HG02798 (cell line): ENCODE measurements around the gene TRIM52.

Source experiments
- ATAC-seq: cut with Tn5 transposase; IDR thresholded peaks from one replicate; pipeline ENCODE4 v1.9.1; 2021; ENCODE audit warnings: mild to moderate bottlenecking; ENCODE audit not compliant: unreplicated experiment, poor library complexity

TRIM52 gene

DNA sequence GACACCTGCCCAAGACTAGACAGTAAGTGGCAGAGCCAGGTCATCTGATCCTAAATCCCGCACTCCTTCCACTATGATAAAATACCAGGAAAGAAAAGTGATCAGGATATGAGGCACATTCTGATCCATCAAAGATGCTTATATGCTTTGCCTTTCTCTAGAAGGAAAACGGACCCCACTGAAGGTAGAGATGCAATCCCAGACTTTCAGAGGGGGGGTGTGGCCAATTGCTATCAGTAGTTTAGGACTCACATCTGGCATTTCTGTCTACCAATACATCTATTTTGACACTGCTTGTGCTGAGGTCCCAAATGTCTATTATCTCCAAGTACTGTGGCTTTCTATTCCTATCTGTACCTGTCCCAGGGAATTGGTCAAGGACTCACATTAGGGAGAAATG lies 1.7 kb downstream of the TRIM52 start:
- ATAC-seq: no peak

DNA sequence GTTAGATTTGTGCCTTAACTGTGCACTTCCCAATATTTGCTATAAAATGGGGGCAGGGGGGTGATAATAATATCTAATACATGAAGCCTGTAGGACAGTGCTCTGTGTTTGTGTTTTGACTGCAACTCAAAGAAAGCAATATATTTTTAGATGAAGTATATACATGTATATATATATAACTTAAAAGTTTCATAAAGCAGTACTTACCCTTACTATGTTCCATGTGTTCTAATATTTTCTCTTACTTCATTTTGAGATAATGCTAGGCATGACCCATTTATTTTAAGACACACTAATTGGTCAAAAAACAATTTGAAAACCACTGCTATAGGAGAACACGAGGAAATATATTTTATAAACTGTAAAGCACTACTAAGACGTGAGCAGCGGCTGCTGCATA lies 2.4 kb downstream of the TRIM52 start:
- ATAC-seq: no peak

DNA sequence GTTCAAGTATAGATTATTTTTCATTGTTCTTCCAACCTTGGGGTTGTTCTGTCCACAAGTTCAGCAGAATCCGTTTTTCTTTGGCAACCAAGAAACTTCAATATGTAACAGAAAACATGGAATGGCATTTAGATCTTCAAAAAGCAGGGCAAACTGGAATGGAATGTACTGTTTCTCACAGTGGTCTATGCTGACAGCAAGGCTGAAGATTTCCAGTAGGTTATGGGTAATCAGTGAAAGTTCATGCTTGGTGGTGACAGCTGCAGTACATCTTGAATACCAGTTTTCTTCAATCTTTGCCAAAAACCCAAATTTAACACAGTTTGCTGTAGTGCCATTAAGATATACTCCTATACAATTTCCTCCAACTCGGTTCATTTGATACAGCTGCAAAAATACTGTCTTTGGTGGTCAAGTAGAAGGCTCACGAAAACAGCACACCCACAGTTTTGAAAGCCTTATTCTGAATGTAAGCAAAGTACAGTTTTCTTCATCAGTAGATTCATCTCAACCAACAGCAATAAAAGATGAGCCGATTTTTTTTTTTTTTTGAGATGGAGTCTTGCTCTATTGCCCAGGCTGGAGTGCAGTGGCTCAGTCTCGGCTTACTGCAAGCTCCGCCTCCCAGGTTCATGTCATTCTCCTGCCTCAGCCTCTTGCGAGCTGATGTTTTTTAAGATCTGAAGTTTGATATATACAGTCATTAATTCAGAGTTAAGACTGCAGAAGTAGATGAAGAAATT lies 4.9 kb downstream of the TRIM52 start:
- ATAC-seq: no peak

DNA sequence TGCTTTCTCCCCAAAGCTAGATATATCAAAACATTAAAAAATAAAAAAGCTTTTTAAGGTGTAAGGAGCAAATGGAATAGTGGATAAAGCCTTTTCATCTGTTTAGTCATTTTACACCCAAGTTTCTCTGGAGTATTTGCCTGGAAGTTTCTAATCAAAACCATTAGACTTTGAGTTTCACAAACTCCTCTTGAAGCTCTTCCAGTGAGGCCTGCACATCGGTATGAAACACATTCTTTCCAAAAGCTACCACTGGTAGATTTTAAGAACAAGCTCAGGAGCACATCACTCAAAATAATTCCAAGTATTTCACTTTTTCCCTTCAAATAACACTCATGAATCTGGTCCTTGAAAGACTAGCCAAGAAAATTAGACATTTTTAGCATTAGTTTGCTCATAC lies 5.7 kb downstream of the TRIM52 start:
- no peak for ATAC-seq

DNA sequence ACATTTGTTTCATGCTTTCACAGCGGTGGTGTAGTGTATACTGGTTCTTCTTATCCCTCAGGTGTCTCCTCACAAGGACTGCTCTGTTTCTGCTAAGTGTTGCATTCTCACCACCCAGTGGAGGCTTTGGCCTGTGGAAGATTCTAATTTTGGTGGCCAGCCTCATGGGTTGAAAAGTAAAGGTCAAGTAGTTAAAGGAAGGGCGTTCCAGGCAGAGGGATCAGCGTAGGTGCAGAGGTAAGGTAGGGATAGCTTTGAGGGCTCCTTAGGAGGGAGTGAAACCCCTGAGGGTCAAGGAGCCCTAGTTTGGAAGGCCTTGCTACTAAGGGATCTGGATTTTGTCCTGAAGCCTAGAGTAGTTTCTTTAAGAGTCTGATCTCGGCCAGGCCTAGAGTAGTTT lies 12.7 kb downstream of the TRIM52 start:
- ATAC-seq: no peak

DNA sequence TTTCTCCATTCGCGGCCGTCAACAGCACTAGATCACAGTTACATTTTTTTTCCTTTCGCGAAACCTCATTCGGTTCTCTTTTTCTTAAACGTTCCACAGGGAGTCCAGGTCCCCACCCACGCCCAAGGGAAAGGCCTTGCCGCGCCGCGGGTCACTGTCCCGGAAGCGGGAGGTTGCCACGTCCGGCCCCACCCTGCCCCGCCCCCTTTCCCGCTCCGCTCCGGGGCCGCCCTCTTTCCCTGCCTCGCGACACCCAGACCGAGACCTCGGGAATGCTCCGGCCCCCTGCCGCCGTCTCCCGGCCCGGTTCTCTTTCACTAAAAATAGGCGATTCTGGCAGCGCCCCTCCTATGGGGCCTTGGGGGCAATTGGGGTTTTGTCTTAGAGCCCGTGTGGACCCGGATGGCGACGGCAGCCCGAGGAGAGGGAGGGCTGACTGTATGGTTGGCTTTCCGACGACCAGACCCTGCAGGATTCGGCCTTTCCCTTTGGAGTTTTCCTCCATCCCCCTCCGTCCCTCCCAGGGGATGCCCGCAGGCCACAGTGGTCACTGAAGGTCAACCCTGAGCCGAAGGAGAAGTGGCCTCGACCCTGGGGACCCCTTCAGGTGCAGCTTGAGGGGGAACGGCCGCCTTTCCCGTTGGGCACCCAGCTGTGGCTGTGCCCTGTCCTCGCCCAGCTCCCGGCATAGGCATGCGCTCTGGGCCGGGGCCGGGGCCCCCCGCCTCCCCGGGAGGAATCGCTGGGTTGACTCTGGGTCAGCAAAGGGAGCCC lies 14.5 kb downstream of the TRIM52 start:
- ATAC-seq: peak; percentile 53

DNA sequence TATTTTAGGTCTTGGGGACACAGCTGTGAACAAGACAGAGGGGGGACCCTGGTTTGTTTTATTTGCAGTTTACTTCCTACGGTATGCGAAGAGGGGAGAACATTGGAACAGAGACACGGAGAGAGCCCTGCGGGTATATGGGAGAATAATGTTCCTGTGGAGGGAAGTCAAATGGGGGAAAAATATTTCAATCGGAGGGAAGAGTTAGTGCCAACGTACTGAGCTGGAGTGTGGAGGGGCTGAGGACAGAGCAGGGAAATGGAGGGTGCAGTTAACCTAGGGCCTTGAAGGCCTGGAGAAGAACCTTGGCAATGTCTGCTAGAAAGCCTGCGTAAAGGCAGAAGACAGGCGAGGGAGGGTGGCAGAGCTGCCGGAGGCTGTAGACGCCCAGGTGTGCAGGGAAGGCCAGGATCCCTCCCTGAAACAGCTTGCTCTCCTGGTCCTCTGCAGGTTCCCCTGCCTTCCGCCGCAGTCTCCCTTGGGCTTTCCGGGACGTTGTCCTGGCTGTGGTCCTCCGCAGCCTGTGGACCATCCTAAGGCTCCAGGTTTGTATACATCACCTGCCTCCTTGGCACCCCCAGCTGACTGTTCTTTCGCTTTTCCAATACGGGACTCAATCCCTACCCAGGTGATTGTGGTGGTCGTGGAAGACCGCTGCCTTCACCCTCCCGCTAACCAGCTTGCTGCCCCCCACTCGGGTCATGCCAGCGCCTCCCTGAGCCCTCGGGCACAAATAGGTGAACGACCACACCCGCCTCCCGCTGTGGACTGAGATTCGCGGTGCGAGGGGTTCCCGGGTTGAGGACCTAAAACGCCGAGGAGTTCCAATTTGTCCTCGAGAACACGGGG lies 15.3 kb downstream of the TRIM52 start:
- ATAC-seq: peak; percentile 5

DNA sequence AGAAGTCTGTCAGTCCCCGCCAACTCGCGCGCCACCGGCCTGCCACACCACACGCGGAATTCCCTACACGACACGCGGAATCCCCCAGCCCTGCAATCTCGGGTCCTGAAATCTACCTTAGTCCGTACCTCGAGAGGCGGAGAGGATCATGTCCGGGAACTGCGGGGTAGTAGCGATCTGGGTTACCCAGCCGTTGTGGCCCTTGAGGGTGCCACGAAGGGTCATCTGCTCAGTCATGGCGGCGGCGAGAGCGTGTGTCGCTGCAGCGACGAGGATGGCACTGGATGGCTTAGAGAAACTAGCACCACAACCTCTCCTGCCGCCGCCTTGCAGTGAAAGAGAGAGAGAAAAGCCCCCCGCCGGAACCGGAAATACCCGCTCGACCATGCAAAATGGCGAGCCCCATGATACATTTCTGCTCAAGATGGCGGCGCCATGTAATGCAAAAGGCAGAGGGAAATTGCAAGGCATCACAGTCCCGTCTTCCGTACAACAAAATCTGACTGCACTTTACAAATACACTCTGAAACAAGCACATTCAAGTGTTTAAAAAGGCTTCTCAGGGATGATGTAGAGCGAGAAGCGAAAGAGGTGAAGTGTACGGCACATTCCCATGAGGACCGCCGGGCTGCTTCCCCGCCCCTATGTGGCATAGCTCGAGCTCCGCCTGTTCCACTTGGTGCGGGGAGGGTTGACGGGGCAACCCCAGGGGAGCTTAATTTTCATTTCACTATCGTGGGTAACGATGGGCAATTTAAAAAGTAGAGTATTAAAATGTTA lies 17.2 kb downstream of the TRIM52 start, which contains the start of gene RACK1:
Gene RACK1 (minus strand): TSS at position 343 of the 780 bp plus-strand sequence. CDS start 106 bp downstream, at position 237.
- ATAC-seq: peak; percentile 69

DNA sequence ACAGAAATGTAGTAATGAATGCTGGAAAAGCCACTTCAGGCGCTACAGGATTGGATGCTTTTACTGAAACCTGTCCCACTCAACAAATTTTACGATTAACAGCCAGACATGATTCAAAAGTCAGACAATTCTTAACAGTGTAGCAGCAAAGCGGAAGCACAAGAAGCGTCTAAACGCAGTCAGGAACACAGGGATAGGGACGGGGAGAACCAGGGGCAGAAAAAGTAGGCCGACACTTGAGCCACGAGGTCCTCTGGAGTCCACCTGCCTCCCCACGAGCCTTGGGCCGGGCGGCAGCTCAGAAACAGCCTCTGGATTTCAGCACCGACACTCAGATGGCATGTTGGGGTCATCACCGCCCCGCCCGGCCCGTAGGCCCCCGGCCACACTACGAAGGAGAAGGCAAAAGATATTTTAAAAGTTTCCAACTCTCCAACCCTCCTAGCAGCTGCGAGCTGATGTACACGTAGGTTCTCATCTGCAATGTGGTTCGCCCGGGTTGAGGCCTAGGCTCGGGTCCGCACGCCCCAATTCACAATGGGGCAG lies 17.9 kb downstream of the TRIM52 start:
- no peak for ATAC-seq

DNA sequence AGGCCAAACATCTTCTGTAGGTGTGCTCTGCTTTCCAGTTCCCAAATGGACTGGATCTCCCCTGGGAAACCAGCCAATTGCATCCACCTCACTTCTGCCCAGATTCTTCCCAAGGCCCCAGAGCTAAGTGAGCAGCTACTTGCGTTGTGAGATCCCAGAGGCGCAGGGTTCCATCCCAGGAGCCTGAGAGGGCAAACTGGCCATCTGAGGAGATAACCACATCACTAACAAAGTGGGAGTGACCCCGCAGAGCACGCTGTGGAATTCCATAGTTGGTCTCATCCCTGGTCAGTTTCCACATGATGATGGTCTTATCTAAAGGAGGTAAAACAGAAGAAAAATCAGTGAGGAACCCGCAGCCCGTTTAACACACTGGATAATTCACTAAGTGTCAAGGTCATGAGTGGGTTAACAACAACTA lies 18.9 kb downstream of the TRIM52 start:
- no peak for ATAC-seq

DNA sequence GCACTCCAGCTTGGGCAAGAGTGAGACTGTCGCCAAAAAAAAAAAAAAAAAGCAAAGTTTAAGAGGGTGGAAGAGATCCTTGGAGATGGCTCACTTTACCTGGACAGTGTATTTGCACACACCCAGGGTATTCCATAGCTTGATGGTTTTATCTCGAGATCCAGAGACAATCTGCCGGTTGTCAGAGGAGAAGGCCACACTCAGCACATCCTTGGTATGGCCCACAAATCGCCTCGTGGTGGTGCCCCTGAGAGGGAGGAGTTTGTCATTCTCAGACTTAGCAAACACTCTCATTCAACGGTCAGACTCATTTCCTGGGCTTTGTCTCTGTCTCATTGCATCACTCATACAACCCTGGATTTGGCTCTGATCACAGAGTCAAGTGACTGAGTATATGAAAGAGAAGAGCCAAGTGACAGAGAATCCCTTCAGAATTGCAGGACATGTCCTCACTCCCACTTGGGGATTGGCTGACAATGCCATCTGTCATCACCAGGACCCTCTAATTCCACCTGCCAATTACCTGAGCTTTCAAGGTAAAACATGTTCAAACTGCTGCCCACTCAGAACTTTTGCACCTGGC lies 19.5 kb downstream of the TRIM52 start:
- no peak for ATAC-seq

DNA sequence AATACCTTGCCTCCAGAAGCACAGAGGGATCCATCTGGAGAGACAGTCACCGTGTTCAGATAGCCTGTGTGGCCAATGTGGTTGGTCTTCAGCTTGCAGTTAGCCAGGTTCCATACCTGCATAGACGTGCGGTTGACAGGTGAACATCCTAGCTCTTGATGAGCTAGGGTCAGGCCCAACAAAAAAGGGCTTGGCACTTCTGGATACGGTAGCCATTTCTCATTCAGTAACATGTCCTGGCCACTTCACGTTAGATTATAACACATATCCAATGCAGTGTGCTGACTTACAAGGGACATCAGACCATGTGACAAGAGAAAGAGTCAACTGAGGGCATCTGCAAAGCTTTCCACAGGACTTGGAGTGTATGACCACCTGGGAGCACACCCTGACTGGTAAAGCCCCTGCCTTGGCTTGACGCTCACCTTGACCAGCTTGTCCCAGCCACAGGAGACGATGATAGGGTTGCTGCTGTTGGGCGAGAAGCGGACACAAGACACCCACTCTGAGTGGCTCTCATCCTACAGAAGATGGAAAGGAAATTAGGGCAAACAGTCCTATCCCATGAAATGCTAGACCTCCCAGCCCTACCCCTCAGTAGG lies 21.8 kb downstream of the TRIM52 start:
- ATAC-seq: no peak

DNA sequence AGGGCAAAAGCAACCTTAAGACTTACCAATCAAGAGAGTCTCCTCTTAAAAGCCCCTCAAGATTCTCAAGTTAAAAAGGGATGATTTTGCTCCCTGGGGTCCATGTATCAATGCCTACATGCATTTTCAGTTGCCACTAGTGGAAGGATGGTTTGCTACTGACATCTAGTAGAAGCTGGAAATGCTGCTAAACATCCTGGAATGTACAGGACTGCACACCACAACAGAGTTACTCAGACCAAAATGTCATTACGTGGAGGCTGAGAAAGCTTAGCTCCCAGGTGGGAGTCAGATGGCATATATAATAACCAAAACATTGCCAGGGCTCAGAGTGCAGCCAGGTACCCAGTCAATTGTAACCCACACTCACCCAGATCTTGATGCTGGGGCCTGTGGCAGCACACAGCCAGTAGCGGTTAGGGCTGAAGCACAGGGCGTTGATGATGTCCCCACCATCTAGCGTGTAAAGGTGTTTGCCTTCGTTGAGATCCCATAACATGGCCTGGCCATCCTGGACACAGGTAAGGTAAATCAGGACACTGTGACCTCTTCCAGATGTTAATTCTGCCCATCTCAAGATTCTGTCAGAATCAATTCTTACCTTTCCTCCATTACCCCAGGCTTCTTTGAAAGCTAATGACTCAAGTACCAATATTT lies 23.1 kb downstream of the TRIM52 start:
- no peak for ATAC-seq

DNA sequence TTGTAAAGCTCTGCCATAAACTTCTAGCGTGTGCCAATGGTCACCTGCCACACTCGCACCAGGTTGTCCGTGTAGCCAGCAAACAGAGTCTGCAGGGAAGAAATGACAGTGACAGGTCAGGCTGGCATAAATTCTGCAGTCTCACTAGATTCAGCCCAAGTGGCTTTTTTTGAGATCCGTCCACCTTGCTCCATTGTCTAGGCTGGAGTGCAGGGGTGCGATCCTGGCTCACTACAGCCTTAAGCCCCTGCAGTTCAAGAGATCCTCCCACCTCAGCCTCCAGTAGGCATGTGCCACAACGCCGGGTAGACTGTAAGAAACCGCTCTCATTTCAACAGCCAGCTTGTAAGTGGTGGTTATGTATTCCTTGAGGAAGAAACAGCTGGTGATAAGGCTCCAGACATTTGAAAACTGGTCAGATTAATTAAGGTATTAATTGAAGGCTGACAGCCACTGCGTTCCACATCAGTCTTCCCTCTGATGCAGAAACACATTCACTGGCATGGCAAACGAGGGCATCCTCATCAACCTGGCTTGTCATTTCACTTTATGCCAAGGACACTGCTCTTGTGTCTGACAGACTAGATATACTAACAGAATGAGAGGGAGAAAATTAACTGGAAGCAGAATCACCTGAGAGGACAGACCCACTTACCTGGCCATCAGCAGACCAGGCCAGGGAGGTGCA lies 23.8 kb downstream of the TRIM52 start:
- ATAC-seq: no peak

DNA sequence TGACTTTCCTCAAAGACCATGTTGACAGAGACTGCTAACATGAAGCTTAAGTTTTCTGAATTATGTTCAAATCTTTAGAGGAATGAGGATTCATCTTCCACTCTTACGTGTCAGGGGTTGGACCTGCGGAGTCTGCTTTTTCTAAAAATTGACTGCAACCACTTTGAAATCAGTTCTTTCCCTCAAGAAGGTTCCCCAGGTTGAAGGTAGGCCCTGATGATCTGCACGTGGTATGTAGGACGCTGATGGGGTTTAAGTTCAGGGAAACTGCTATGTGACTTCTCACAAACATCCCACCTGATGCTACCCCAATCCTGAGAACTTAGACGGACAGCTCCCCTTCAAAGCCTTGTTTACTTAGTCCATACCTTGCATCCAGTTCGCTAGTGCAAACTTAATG lies 24.5 kb downstream of the TRIM52 start:
- ATAC-seq: no peak

DNA sequence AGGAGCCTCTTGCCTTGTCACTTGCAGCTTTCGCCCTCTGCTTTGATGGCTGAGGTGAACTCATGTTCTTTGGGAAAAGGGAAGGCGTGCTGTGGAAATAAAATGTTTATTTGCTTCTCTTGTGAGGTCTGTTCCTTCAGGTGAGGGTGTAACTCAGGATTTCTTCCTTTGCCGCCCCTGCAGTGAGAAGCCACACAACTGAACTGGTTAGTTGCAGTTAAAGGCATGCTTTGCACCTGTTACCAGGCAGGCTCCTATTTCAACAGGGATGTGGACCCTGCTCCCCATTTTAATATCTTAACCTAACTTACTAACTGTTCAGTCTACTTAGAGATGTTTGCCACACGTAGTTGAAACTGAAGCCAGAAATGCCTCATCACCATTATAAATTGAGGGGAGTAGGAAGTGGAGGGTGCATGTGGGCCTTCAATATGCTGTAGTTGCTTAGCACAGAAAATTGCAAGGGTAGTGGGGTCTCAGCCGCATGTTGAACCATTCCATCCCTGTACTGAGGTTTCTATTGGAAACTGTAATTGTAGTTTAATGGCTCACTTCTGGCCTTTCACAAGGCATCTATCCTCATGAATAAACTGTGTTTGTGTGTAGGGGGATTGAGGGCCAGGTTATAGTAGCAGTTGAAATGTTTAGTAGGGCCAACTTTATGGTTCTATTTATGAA lies 25.1 kb downstream of the TRIM52 start:
- no peak for ATAC-seq

DNA sequence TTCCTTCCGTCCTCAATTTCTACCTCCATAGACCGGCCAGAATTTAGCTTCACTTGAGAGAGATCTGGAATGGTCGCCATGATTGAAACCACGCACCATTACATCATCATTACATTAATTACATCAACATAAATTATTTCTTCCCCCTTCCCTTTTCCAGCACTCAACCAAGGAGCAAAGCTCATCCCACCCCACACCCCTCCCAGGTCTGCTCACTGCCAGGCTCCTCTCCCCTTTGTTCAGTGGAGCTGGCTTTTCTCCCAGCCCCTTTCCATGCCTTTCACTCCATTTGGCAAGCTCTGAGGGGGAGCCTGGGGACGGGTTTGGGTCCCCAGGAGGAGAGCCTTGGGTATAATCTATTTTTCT lies 25.6 kb downstream of the TRIM52 start:
- ATAC-seq: no peak
